C4-2B (cell line): ENCODE measurements around the gene SEC16A.

ENCODE experiments used
- ZFX ChIP-seq: fragments of 450-650 bp; IDR thresholded peaks from 2 replicates; pipeline ENCODE4 v1.6.1; 2017
- TF ChIP-seq, protein P1 (sequence below): fragments of 450-650 bp; conservative IDR thresholded peaks from 2 replicates; pipeline ENCODE4 v1.5.1; 2017; ENCODE audit warnings: mild to moderate bottlenecking

DNA sequence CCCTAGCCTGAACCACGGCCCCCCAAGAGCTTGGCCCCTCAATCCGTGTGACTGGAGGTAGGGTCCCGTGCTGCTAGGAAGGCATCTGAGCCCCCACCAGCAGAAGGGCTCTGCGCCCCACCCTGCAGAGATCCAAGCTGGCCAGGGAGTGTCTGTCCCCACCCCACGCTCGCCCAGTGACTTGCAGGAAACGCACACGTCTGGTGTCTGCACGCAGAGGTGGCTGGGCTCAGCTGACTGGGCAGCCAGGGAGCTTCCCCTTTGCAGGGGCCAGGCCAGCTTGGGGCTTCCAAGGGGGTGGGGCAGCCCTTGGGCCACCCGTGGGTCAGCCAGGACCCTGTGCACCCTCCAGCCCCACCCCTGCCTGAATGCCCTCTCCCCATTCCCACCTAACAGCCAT is 38.7 kb upstream of the SEC16A start:
- TF ChIP-seq, protein P1, sequence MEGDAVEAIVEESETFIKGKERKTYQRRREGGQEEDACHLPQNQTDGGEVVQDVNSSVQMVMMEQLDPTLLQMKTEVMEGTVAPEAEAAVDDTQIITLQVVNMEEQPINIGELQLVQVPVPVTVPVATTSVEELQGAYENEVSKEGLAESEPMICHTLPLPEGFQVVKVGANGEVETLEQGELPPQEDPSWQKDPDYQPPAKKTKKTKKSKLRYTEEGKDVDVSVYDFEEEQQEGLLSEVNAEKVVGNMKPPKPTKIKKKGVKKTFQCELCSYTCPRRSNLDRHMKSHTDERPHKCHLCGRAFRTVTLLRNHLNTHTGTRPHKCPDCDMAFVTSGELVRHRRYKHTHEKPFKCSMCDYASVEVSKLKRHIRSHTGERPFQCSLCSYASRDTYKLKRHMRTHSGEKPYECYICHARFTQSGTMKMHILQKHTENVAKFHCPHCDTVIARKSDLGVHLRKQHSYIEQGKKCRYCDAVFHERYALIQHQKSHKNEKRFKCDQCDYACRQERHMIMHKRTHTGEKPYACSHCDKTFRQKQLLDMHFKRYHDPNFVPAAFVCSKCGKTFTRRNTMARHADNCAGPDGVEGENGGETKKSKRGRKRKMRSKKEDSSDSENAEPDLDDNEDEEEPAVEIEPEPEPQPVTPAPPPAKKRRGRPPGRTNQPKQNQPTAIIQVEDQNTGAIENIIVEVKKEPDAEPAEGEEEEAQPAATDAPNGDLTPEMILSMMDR: no peak
- no peak for TF ChIP-seq ZFX
